ENCODE measurements around the gene PPP1R14B.
"Not testable (repeated sequence)": the region's sequence is repeated elsewhere in the genome, so short reads cannot be mapped to it uniquely, and the experiment has no call there.

Gene PPP1R14B

DNA sequence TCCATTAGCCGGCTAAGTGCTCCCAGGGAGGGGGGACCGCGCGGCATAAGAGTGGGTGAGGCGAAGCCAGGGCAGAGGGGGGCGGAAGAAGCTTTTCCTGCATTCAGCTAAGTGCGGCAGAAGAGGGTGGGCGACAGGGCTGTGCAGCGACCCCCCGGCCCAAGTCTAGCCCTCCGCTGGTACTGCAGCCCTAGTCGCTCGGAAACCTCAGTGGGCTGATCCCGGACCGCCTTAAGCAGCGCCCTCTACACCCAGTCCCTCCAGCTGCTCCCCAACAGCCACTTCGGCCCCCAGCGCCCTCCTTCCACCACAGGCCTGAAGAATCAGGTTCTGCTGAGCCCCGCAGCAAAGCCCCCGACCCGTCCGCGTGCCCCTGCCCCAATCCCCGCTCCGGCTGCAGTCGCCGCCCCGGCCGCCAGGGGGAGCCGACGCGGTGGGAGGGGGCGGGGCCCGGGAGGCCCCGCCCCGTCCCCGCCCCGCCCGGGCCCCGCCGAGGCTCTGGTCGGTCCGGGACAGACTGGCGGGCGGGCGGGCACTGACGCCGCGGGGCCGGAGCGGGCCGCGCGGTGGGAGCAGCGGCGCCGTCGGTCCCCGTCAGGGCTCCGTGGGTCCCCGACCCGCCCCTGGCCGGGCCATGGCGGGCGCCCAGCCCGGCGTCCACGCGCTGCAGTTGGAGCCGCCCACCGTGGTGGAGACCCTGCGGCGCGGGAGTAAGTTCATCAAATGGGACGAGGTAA lies 4.4 kb upstream of the PPP1R14B start, which contains the start of gene PLCB3:
Gene PLCB3, plus strand, starts transcription at position 515 of the 737 bp plus-strand sequence. Its CDS starts 120 bp downstream, at position 635.
- peaks cover 6% of the 10 kb centered on the region for H3K36me3 ChIP-seq (ENCODE audit: insufficient read depth, low read length)

DNA sequence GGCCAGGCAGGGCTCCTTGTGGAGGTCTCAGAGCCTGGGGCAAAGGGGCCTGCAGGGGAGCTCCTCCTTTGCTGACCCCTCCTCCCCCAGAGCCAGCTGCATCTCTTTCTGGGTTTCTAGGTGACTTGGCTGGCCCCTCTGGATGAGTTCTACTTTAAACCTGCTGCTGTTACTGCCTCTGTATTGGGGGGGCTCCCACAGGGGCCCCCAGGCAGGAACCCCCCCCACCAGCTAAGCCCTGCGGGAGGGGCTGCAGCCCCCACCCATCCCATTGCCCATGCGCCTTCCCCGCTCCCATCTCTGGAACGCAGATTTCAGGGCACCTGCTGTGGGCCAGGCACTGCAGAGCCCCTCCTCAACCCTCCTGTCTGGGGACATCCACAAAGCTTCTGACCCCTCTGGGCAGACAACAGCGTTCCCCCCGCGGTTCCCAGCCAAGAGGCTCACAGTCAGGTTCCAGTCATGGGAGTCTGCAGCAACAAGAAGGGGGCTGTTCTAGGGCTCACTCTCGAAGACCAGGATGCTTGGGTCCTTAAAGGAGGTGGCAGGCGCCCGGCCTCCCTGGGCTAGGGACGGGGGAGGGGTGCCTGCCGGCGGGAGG lies 3.8 kb upstream of the PPP1R14B start:
- Histone ChIP-seq H3K4me1 (ENCODE audit: insufficient read depth, low read length) (peaks cover 39% of the 10 kb centered on the region), H3K36me3 (ENCODE audit: insufficient read depth, low read length) (no peaks in the 10 kb centered on the region), H3K4me3 (ENCODE audit: low read length) (peak overlapping the region; percentile 55), H2AFZ (ENCODE audit: low read depth, low read length) (peak overlapping the region; percentile 71), H3K27me3 (ENCODE audit: insufficient read depth, low read length) (no peaks in the 10 kb centered on the region), H3K9me3 (ENCODE audit: low read length) (no peaks in the 10 kb centered on the region)

More for the DNA sequence above, 4.4 kb upstream of the PPP1R14B start, which contains the start of gene PLCB3:
- no peaks in the 10 kb centered on the region for H3K9me3 ChIP-seq (ENCODE audit: low read length)
- peaks cover 36% of the 10 kb centered on the region for H3K4me1 ChIP-seq (ENCODE audit: insufficient read depth, low read length)
- H3K27me3 ChIP-seq (ENCODE audit: insufficient read depth, low read length) = no peaks in the 10 kb centered on the region
- peak within 1 kb of the TSS; percentile 55 for H3K4me3 ChIP-seq (ENCODE audit: low read length)
- peak within 1 kb of the TSS; percentile 71 for H2AFZ ChIP-seq (ENCODE audit: low read depth, low read length)

DNA sequence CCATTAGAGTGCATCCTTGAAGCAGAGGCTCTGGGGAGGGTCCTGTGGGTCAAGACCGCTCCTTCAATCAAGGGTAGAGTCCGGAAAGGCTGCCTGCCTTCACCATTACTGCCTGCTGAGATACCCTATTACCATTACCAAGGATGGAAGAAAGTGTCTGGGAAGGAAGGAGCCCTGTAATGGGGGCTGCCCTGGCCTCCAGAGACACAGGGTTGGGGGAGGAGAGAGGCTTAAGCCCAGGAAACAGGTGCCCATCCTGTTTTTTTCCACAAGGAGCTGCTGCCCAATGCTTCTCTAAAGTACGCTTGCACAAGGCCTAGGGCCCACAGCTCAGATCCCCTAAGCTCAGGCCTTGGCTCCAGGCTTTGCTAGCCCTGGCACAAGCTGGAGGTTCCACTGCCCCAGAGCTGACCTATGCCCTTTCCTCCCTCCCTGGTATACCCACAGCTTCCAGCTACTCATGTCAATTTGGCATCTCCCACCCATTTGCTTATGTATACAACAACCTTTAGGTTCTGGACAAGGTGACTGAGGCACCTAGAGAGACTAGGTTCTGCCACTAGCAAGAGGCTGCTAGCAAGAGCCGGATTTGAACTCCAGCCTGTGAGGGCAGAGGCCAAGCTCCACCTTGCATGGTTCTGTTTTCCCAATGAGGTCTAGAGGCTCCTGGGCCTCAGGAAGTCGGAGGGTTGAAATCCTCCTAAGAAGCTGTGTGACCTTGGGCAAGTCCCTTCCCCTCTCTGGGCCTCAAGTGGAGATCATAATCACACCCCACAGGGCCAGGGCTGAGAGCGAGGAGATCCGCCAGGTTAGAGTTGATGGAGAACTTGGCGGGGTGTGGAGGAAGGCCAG lies 3.0 kb upstream of the PPP1R14B start:
- Histone ChIP-seq H3K36me3 (ENCODE audit: insufficient read depth, low read length) (no peaks in the 10 kb centered on the region), H3K4me3 (ENCODE audit: low read length) (no peak overlapping the region), H3K27me3 (ENCODE audit: insufficient read depth, low read length) (no peaks in the 10 kb centered on the region), H2AFZ (ENCODE audit: low read depth, low read length) (no peak overlapping the region), H3K4me1 (ENCODE audit: insufficient read depth, low read length) (peaks cover 46% of the 10 kb centered on the region), H3K9me3 (ENCODE audit: low read length) (no peaks in the 10 kb centered on the region)

DNA sequence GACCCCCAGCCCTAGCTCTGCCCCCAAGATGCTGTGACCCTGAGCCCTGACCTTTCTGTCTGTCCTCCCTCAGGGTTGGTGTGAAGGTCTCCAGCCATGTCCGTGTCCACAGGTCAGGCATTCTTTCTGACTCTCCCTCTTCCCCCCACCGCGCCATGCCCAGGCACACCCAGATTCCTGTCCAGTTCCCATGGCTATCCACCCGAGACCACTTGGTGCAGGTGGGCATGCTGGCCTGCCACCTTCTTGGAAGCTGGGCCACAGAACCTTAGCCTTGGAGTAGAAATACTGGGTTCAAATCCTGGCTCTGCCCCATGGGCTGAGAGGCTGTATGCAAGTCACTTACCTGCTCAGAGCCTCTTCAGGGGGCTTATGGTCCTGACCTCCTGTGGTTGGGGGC lies 2.3 kb upstream of the PPP1R14B start:
- H3K4me3 ChIP-seq (ENCODE audit: low read length) = no peak overlapping the region
- peaks cover 46% of the 10 kb centered on the region for H3K4me1 ChIP-seq (ENCODE audit: insufficient read depth, low read length)
- H3K27me3 ChIP-seq (ENCODE audit: insufficient read depth, low read length) = no peaks in the 10 kb centered on the region
- no peaks in the 10 kb centered on the region for H3K9me3 ChIP-seq (ENCODE audit: low read length)
- H3K36me3 ChIP-seq (ENCODE audit: insufficient read depth, low read length) = peaks cover 3% of the 10 kb centered on the region
- no peak overlapping the region for H2AFZ ChIP-seq (ENCODE audit: low read depth, low read length)

DNA sequence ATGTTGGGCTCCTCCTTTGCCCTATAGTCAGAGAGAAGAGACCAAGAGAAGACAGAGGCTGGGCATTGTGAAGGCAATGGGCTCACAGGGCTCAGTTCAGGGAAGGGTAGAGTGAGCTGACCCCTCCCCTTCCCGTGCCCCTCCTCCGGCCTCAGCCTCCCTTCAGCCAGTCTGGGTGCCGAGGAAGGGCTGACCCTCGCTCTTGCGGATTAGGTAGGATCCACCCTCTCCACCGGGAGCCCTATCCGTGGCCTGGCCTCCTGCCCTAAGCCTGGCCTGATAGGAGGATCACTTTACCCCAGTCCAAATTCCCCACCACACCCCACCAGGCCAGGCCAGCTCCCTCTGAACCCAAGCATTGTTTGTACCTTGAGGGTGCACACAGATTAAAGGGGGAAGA lies 1.8 kb upstream of the PPP1R14B start:
- Histone ChIP-seq H3K4me1 (ENCODE audit: insufficient read depth, low read length) (peaks cover 46% of the 10 kb centered on the region), H3K4me3 (ENCODE audit: low read length) (no peak overlapping the region), H3K9me3 (ENCODE audit: low read length) (no peaks in the 10 kb centered on the region), H2AFZ (ENCODE audit: low read depth, low read length) (no peak overlapping the region), H3K27me3 (ENCODE audit: insufficient read depth, low read length) (no peaks in the 10 kb centered on the region), H3K36me3 (ENCODE audit: insufficient read depth, low read length) (peaks cover 7% of the 10 kb centered on the region)

DNA sequence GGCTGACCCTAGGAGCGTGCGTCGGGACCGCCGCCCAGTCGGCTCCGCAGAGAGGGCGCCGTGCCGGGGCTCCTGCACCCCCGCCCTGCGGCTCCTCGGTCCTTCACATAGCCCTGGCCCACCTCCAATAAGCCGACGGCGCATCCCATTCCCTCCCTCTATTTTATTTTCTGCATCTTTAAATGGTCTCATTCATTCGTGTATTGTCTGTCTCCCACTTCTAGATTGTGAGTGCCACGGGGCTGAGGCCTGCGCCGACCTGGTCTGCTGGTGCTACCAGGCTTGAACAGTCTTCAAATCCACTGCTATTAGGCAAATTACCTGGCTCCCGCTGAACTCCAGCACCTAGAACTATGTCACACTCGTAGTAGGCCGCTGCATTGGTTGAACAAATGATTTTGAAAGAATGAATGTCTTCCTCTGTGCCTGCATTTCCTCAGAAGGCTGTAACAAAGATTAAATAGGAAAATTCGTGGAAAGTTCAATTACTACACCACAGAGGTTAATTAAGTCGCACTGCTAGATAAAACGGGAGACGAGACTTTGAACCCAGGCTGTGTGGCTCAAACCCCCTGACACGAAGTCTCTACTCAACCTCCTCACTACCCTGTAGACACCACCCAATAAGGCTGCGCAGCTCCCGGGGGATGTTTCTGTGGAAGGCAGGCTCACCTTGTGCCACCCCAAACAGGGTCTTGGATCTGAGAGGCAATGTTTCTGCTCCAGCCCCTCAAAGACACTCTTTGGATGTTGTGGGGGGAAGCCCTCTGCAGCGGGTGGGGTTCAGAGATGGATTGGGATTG lies 1.2 kb upstream of the PPP1R14B start:
- Histone ChIP-seq H3K9me3 (ENCODE audit: low read length) (no peaks in the 10 kb centered on the region), H3K4me1 (ENCODE audit: insufficient read depth, low read length) (peaks cover 48% of the 10 kb centered on the region), H3K36me3 (ENCODE audit: insufficient read depth, low read length) (peaks cover 14% of the 10 kb centered on the region), H3K27me3 (ENCODE audit: insufficient read depth, low read length) (no peaks in the 10 kb centered on the region), H3K4me3 (ENCODE audit: low read length) (peak overlapping the region; percentile 68), H2AFZ (ENCODE audit: low read depth, low read length) (peak overlapping the region; percentile 32)

DNA sequence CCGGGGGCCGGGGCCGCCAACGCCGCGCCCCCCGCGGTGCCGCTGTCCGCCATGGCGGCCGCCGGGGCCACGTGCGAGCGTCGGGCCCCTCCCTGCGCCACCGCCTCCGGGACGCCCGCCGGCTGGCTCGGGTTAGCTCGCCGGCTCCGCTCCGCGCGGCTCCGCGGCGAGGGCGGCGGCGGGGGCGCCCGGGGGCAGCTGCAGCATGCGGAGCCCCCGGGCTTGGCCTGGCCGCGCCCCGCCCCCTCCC lies 197 bp downstream of the PPP1R14B start:
- peaks cover 48% of the 10 kb centered on the region for H3K4me1 ChIP-seq (ENCODE audit: insufficient read depth, low read length)

DNA sequence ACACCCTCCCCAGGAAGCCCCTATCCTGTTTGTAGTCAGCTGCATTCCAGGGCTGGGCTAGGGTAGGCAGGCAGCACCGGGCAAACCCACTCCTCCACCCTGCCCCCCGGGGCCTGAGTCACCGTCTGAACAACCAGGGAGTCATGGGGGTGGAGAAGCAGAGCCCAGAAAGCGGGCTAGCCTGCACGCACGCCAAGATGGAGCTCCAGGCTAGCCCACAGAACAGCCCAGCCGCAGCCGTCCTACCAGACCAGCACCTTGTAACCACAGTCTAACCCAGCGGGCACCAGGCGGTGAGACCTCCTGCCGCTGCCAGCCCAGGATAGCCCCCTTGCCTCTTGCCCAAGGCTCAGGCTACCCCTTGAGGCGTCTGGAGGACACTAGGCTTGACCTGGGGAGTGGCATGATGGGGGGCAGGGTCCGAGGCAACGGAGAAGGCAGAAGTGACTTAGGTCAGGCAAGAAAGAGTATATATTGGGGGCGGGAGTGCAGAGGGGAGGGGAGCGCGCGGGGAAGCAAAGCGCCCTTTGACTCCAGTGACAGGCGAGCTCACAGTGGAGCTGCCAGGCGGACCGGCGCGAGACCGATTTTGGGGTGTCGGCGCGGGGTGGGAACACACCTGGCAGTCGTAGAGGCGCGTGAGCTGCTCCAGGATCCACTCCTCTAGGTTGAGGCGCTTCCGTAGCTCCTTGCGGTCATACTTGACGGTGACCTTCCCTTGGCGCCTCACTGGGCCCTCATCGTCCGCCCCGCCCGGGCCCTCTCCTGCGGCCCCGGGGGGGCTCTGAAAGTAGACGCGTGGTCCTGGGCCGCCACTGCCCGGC lies 734 bp downstream of the PPP1R14B start:
- Histone ChIP-seq H2AFZ (ENCODE audit: low read depth, low read length) (no peak overlapping the region), H3K27me3 (ENCODE audit: insufficient read depth, low read length) (no peaks in the 10 kb centered on the region), H3K36me3 (ENCODE audit: insufficient read depth, low read length) (peaks cover 15% of the 10 kb centered on the region)

More for the DNA sequence above, 197 bp downstream of the PPP1R14B start:
- not testable (repeated sequence) for H3K9me3 ChIP-seq (ENCODE audit: low read length); H3K27me3 ChIP-seq (ENCODE audit: insufficient read depth, low read length); H2AFZ ChIP-seq (ENCODE audit: low read depth, low read length)
- peaks cover 15% of the 10 kb centered on the region for H3K36me3 ChIP-seq (ENCODE audit: insufficient read depth, low read length)
- peak overlapping the region; percentile 85 for H3K4me3 ChIP-seq (ENCODE audit: low read length)

DNA sequence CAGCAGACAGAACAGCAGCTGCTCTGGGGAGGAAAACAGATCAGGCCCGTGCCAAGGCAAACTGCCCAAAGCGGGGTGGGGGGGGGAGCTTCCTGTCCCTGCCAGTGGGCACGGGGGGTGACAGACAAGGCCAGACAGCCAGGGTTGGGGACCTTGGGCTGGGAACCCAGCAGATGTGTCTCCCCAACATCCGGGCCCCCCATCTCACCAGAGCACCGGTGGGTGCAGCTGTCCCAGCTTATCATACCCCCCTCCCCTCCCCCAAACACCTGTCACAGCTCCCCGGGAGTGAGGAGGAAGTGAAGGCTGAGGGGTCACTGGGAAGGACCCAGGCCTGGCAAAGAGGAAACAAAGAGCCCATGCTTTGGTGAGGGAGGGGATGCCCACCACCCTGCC lies 1.3 kb downstream of the PPP1R14B start:
- H3K36me3 ChIP-seq (ENCODE audit: insufficient read depth, low read length) = peaks cover 15% of the 10 kb centered on the region

More for the DNA sequence above, 734 bp downstream of the PPP1R14B start:
- H3K9me3 ChIP-seq (ENCODE audit: low read length) = no peaks in the 10 kb centered on the region
- peaks cover 47% of the 10 kb centered on the region for H3K4me1 ChIP-seq (ENCODE audit: insufficient read depth, low read length)
- peak overlapping the region; percentile 85 for H3K4me3 ChIP-seq (ENCODE audit: low read length)

DNA sequence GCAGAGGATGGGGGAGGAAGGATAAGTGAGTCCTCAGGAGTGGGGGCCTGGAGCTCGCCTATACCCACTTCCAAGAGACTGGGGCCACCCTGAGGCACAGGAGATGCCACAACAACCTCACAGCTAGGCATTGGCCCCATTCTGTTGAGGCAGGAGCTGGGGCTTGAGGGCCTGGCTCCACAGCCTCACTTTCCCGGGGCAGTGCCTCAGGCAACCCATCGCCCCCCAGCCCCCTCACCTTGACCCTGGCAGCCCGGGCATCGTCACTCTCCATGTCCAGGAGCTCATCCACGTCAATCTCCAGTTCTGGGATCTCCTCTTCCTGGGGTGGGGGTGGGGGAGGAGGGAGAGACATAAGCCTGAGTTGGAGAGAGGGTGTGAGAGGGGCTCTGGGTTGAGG lies 1.8 kb downstream of the PPP1R14B start:
- H2AFZ ChIP-seq (ENCODE audit: low read depth, low read length) = no peak overlapping the region
- H3K9me3 ChIP-seq (ENCODE audit: low read length) = no peaks in the 10 kb centered on the region
- peaks cover 44% of the 10 kb centered on the region for H3K4me1 ChIP-seq (ENCODE audit: insufficient read depth, low read length)
- H3K4me3 ChIP-seq (ENCODE audit: low read length) = peak overlapping the region; percentile 85
- H3K36me3 ChIP-seq (ENCODE audit: insufficient read depth, low read length) = peaks cover 15% of the 10 kb centered on the region
- H3K27me3 ChIP-seq (ENCODE audit: insufficient read depth, low read length) = no peaks in the 10 kb centered on the region

More for the DNA sequence above, 1.3 kb downstream of the PPP1R14B start:
- peaks cover 43% of the 10 kb centered on the region for H3K4me1 ChIP-seq (ENCODE audit: insufficient read depth, low read length)
- no peaks in the 10 kb centered on the region for H3K27me3 ChIP-seq (ENCODE audit: insufficient read depth, low read length)
- no peak overlapping the region for H2AFZ ChIP-seq (ENCODE audit: low read depth, low read length)
- H3K4me3 ChIP-seq (ENCODE audit: low read length) = peak overlapping the region; percentile 85
- no peaks in the 10 kb centered on the region for H3K9me3 ChIP-seq (ENCODE audit: low read length)

DNA sequence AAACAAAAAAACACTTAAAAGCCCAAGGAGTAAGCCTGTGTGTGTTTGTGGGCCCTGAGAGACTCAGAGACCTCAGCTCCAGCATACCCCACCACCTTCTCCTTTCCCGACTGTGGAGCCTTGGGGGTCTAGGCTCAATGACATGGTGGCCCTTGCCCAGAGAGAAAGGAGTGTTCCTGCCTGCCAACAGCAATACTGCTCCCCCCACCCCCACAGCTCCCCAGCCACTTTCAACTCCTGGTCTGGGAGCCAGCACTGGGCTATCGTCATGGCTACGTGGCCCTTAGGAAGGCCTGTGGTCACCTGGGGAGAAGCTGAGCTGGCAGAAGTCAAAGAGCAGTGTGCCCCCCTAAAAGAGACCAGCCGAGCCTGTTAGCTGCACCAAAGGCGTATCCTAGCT lies 2.6 kb downstream of the PPP1R14B start:
- H3K27me3 ChIP-seq (ENCODE audit: insufficient read depth, low read length) = no peaks in the 10 kb centered on the region
- no peak overlapping the region for H3K4me3 ChIP-seq (ENCODE audit: low read length)

DNA sequence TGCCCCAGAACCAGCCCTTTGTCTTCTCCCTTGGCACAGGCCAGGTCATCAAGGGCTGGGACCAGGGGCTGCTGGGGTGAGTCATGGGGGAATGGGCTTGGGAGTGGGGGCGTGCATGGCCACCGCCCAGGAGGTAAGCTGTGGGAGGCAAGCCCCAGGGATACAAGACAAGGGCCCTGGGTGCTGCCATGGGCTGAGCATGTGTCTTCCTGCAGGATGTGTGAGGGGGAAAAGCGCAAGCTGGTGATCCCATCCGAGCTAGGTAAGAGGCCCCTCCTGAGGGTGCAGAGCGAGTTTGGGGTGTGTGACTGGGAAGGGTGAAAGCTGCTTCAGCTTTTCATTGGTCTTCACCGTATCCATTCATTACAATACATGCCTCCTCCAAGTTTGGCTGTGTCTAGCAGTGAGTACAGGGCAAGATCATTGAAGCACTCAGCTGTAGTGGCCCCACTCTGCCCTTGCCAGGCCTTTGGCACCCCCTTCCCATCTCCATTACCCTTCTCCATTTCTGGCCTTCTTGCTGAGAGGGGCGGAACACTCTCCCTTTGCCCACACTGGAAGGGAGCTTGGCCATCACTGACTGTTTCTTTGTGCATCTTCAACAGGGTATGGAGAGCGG lies 3.4 kb downstream of the PPP1R14B start:
- no peaks in the 10 kb centered on the region for H3K9me3 ChIP-seq (ENCODE audit: low read length)
- H2AFZ ChIP-seq (ENCODE audit: low read depth, low read length) = no peak overlapping the region
- H3K4me1 ChIP-seq (ENCODE audit: insufficient read depth, low read length) = peaks cover 39% of the 10 kb centered on the region
- H3K27me3 ChIP-seq (ENCODE audit: insufficient read depth, low read length) = no peaks in the 10 kb centered on the region
- H3K4me3 ChIP-seq (ENCODE audit: low read length) = no peak overlapping the region
- H3K36me3 ChIP-seq (ENCODE audit: insufficient read depth, low read length) = peaks cover 15% of the 10 kb centered on the region

More for the DNA sequence above, 2.6 kb downstream of the PPP1R14B start:
- no peaks in the 10 kb centered on the region for H3K9me3 ChIP-seq (ENCODE audit: low read length)
- H3K4me1 ChIP-seq (ENCODE audit: insufficient read depth, low read length) = peaks cover 41% of the 10 kb centered on the region
- H3K36me3 ChIP-seq (ENCODE audit: insufficient read depth, low read length) = peaks cover 15% of the 10 kb centered on the region
- no peak overlapping the region for H2AFZ ChIP-seq (ENCODE audit: low read depth, low read length)
